PC-3 (cell line): ENCODE data around the gene SH3GL2.

Experiments used
- CTCF ChIP-seq: fragments of 300-600 bp; sonication (generic); conservative IDR thresholded peaks from 2 replicates; pipeline ENCODE4 v1.5.1; 2017; ENCODE audit warnings: antibody characterized with exemption, low read depth, mild to moderate bottlenecking, low read length
- EZH2phosphoT487 ChIP-seq: fragments of 300-600 bp; sonication (generic); IDR thresholded peaks from 2 replicates; pipeline ENCODE4 v1.6.1; 2018; ENCODE audit warnings: mild to moderate bottlenecking, antibody characterized with exemption, low read length, borderline replicate concordance

- TF ChIP-seq EZH2phosphoT487: no peak
- no peak for TF ChIP-seq CTCF
These were observed 127.5 kb downstream of the SH3GL2 start for GRCh38 chr9:17706347-17706746.
